SK-N-SH (cell line): ENCODE measurements around the gene ASIC3. TPM values are rescaled to one million over a fixed set of nuclear protein-coding genes. Genes with fewer than 3 reads are reported as not detected.

Experiments
- CTCF ChIA-PET: fragments of 300-600, 350-600 bp; formaldehyde crosslinking; extraction: SDS; loops from one replicate; lab custom pipeline; 2021; lab: Yijun Ruan, JAX
- POLR2A ChIA-PET: fragments of 350-600 bp; sonication (Branson Sonifier 250); formaldehyde crosslinking; extraction: SDS; loops from one replicate; lab custom pipeline; 2020; ENCODE audit warnings: antibody characterized with exemption, inconsistent platforms; lab: Yijun Ruan, JAX
- DNase-seq: peaks from one replicate; pipeline ENCODE4 v3.0.0; 2012
- H2AFZ ChIP-seq: fragments of 200-600 bp; sonication (generic); 2 replicates; pipeline ENCODE4 v1.8.1; 2016; ENCODE audit warnings: antibody characterized with exemption, mild to moderate bottlenecking, low read depth
- H3F3A ChIP-seq: fragments of 200-600 bp; sonication (generic); replicated peaks from 2 replicates; pipeline ENCODE3; 2016; ENCODE audit warnings: antibody characterized with exemption, mild to moderate bottlenecking; ENCODE audit not compliant: insufficient read depth
- H3K27ac ChIP-seq, 2 experiments: fragments of 200-500 bp in 1 of 2; fragments of 200-600 bp in 1 of 2; sonication (Bioruptor generic) in 1 of 2; sonication (generic), shearing (Covaris generic) in 1 of 2; 2 replicates each; pipeline versions ENCODE4 v1.5.1 to v1.6.1; 2014 to 2016; ENCODE audit warnings: low read depth in 2 of 2, inconsistent platforms in 1 of 2, low read length in 1 of 2, mild to moderate bottlenecking in 1 of 2, mixed read lengths in 1 of 2
- H3K27me3 ChIP-seq: fragments of 200-600 bp; sonication (generic), shearing (Covaris generic); 2 replicates; pipeline ENCODE4 v1.6.1; 2016; ENCODE audit warnings: mixed run types; ENCODE audit not compliant: insufficient read depth
- H3K36me3 ChIP-seq, 2 experiments: fragments of 200-500 bp in 1 of 2; fragments of 200-600 bp in 1 of 2; sonication (Bioruptor generic) in 1 of 2; sonication (generic) in 1 of 2; replicated peaks in 1 of 2; 2 replicates each; pipeline versions ENCODE3 to v1.5.1; 2014 to 2016; ENCODE audit warnings: low read length in 1 of 2, mild to moderate bottlenecking in 1 of 2; ENCODE audit not compliant: insufficient read depth in 2 of 2, control insufficient read depth in 1 of 2
- H3K4me1 ChIP-seq, 2 experiments: fragments of 200-500 bp in 1 of 2; fragments of 200-600 bp in 1 of 2; sonication (Bioruptor generic) in 1 of 2; sonication (generic), shearing (Covaris generic) in 1 of 2; 2 replicates each; pipeline versions ENCODE4 v1.5.1 to v1.6.1; 2014 to 2016; ENCODE audit warnings: low read depth in 1 of 2, low read length in 1 of 2, mixed run types in 1 of 2; ENCODE audit not compliant: insufficient read depth in 2 of 2, control insufficient read depth in 1 of 2
- H3K4me2 ChIP-seq: fragments of 200-600 bp; sonication (generic), shearing (Covaris generic); 2 replicates; pipeline ENCODE4 v1.6.1; 2017; ENCODE audit warnings: mixed run types
- H3K4me3 ChIP-seq, 2 experiments: fragments of 200-500 bp in 1 of 2; fragments of 200-600 bp in 1 of 2; sonication (Bioruptor generic) in 1 of 2; sonication (generic), shearing (Covaris generic) in 1 of 2; 2 replicates each; pipeline versions ENCODE4 v1.5.1 to v1.8.1; 2014 to 2016; ENCODE audit warnings: low read depth in 2 of 2, inconsistent platforms in 1 of 2, low read length in 1 of 2, mild to moderate bottlenecking in 1 of 2, mixed read lengths in 1 of 2, moderate library complexity in 1 of 2
- H3K79me2 ChIP-seq: fragments of 200-600 bp; sonication (generic); 2 replicates; pipeline ENCODE4 v1.8.1; 2017; ENCODE audit warnings: mild to moderate bottlenecking; ENCODE audit not compliant: insufficient read depth
- H3K9ac ChIP-seq: fragments of 200-600 bp; sonication (generic); 2 replicates; pipeline ENCODE4 v1.6.1; 2017; ENCODE audit warnings: mixed run types
- H3K9me2 ChIP-seq: fragments of 200-600 bp; sonication (generic); 2 replicates; pipeline ENCODE4 v1.6.1; 2017; ENCODE audit warnings: mixed run types
- H3K9me3 ChIP-seq: fragments of 200-600 bp; sonication (generic); 2 replicates; pipeline ENCODE4 v1.6.1; 2017; ENCODE audit warnings: mixed run types, mild to moderate bottlenecking, moderate library complexity
- H4K20me1 ChIP-seq: fragments of 200-600 bp; sonication (generic); 2 replicates; pipeline ENCODE4 v1.6.1; 2017; ENCODE audit warnings: mild to moderate bottlenecking, mixed run types; ENCODE audit not compliant: insufficient read depth
- CHD2 ChIP-seq: fragments of 150-350 bp; IDR thresholded peaks from 2 replicates; pipeline ENCODE4 v1.6.1; 2018; ENCODE audit warnings: low read length; ENCODE audit not compliant: partially characterized antibody
- ELF1 ChIP-seq: IDR thresholded peaks from 2 replicates; pipeline ENCODE4 v1.4.0; 2012
- EP300 ChIP-seq, 2 experiments: IDR thresholded peaks; 2 replicates each; pipeline versions ENCODE4 v1.4.0 to v1.6.1; 2012; ENCODE audit warnings: borderline replicate concordance in 1 of 2, low read depth in 1 of 2, low read length in 1 of 2
- EZH2phosphoT487 ChIP-seq: fragments of 200-600 bp; sonication (generic); IDR thresholded peaks from 2 replicates; pipeline ENCODE4 v1.6.1; 2017; ENCODE audit warnings: low read depth, mixed run types, mild to moderate bottlenecking, antibody characterized with exemption, moderate library complexity, borderline replicate concordance
- FOXJ3 ChIP-seq: sonication (generic); formaldehyde crosslinking; IDR thresholded peaks from 2 replicates; pipeline ENCODE4 v1.5.1; 2020; ENCODE audit warnings: mild to moderate bottlenecking, missing genetic modification reagents
- FOXM1 ChIP-seq: IDR thresholded peaks from 2 replicates; pipeline ENCODE4 v1.4.0; 2012; ENCODE audit warnings: low read depth, mild to moderate bottlenecking
- GATA2 ChIP-seq: sonication (generic); formaldehyde crosslinking; IDR thresholded peaks from 2 replicates; pipeline ENCODE4 v1.5.0; 2020; ENCODE audit warnings: mild to moderate bottlenecking, missing genetic modification reagents
- IRF3 ChIP-seq: fragments of 150-350 bp; IDR thresholded peaks from 2 replicates; pipeline ENCODE4 v1.6.1; 2016; ENCODE audit warnings: mild to moderate bottlenecking, low read depth, low read length
- JUND ChIP-seq: IDR thresholded peaks from 2 replicates; pipeline ENCODE4 v1.4.0; 2012
- NRF1 ChIP-seq: IDR thresholded peaks from 2 replicates; pipeline ENCODE4 v1.6.1; 2012; ENCODE audit warnings: low read depth, mild to moderate bottlenecking, low read length
- PBX3 ChIP-seq: IDR thresholded peaks from 2 replicates; pipeline ENCODE4; 2012
- RAD21 ChIP-seq: IDR thresholded peaks from 2 replicates; pipeline ENCODE4 v1.6.1; 2012; ENCODE audit warnings: mild to moderate bottlenecking, low read length
- RFX5 ChIP-seq: IDR thresholded peaks from 2 replicates; pipeline ENCODE4 v1.6.1; 2012; ENCODE audit warnings: mild to moderate bottlenecking, improper control_type of control experiment, low read length
- TAF1 ChIP-seq: IDR thresholded peaks from 2 replicates; pipeline ENCODE4 v1.6.1; 2012; ENCODE audit warnings: low read depth, mild to moderate bottlenecking, low read length, moderate library complexity, borderline replicate concordance
- TCF12 ChIP-seq: IDR thresholded peaks from 2 replicates; pipeline ENCODE4 v1.4.0; 2012
- TEAD4 ChIP-seq: IDR thresholded peaks from 2 replicates; pipeline ENCODE4 v1.4.0; 2012; ENCODE audit warnings: mild to moderate bottlenecking, borderline replicate concordance; ENCODE audit not compliant: insufficient read depth
- USF2 ChIP-seq: fragments of 150-350 bp; IDR thresholded peaks from 2 replicates; pipeline ENCODE4 v1.6.1; 2017; ENCODE audit warnings: antibody characterized with exemption, low read length, low read depth, borderline replicate concordance
- YY1 ChIP-seq: IDR thresholded peaks from 2 replicates; pipeline ENCODE4 v1.4.0; 2012; ENCODE audit warnings: low read depth, mild to moderate bottlenecking
- ZBTB33 ChIP-seq: IDR thresholded peaks from 2 replicates; pipeline ENCODE4 v1.4.0; 2012; ENCODE audit warnings: low read depth, borderline replicate concordance
- WGBS: methylation state at CpG from one replicate; pipeline ENCODE4 v1.1.6; 2017; ENCODE audit warnings: low lambda C conversion rate; 5-methylcytosine and 5-hydroxymethylcytosine counted together
- polyA plus RNA-seq, 3 experiments: library from polyadenylated mRNA; depleted of rRNA; stranded (reverse); fragments of >200 nt; gene quantifications; 2 replicates each; pipeline ENCODE4 v1.2.3, GENCODE V29; 2012

ASIC3 gene
- polyA plus RNA-seq, 1 of the 3 experiments (the other 2 are of a cell fraction) = 4.5 TPM

- ChIA-PET CTCF (interaction anchor here (1.1 to 21.3 kb wide), 9 partner anchors 9 to 656 kb away, joined by 3 to 474 read pairs (median 9); partner anchors contain the start of genes ABCB8, CDK5 and SLC4A2), POLR2A (interaction anchor here (1.1 kb wide), 1 partner anchor 9 kb away, joined by 3 read pairs; no protein-coding TSS in a partner anchor)
- Histone ChIP-seq H2AFZ (no peak overlapping the region), H3K4me2 (no peak overlapping the region), H3K9ac (no peak overlapping the region), H3K36me3 (peaks cover 25 to 70% of the 10 kb centered on the region in 2 experiments), H3K79me2 (peaks cover 44% of the 10 kb centered on the region), H3K27me3 (no peaks in the 10 kb centered on the region), H3F3A (peaks cover 36% of the 10 kb centered on the region), H3K9me2 (no peaks in the 10 kb centered on the region), H3K4me3 (no peak overlapping the region), H3K9me3 (no peaks in the 10 kb centered on the region), H3K27ac (peak overlapping the region in 1 of 2 experiments; percentile 8; a peak in 1 of 4 replicates), H4K20me1 (no peaks in the 10 kb centered on the region; the same call in 1 of the 2 replicates), H3K4me1 (peaks cover 25 to 35% of the 10 kb centered on the region in 2 experiments)
- WGBS = 88% methylated on average over 10 of the region's 10 CpGs
- no peak for DNase-seq
- no peak for TF ChIP-seq CHD2
- TF ChIP-seq ELF1 = no peak
- TF ChIP-seq ZBTB33 = no peak
- no peak for TF ChIP-seq TCF12
- no peak for TF ChIP-seq TEAD4
- TF ChIP-seq FOXM1 = no peak
- no peak for TF ChIP-seq RAD21
- TF ChIP-seq GATA2 (CRISPR knock-in tag) = no peak
- TF ChIP-seq NRF1 = no peak
- no peak for TF ChIP-seq IRF3
- TF ChIP-seq YY1 = no peak
- TF ChIP-seq EZH2phosphoT487 = no peak
- TF ChIP-seq USF2 = no peak
- TF ChIP-seq TAF1 = no peak
- no peak for TF ChIP-seq RFX5
- no peak for TF ChIP-seq PBX3
- no peak for TF ChIP-seq EP300 (IDR thresholded peaks at IDR 0.05; ENCODE audit: borderline replicate concordance in 1 of 2, low read depth in 1 of 2, low read length in 1 of 2)
- TF ChIP-seq FOXJ3 (CRISPR knock-in tag) = no peak
- no peak for TF ChIP-seq JUND
Observed at GRCh38 chr7:151077705-151078232, 29.4 kb downstream of the ASIC3 start.
